Ovary (tissue), 9 donors: Measurements from ENCODE around the gene C1orf198. TPM values are rescaled to one million over a fixed set of nuclear protein-coding genes. Genes with fewer than 3 reads are reported as not detected.

Experiments
- DNase-seq, 5 donors: peaks; one replicate each; pipeline ENCODE4 v3.0.0-alpha.2; 2019 to 2020
- H3K27ac ChIP-seq, 2 donors: fragments of 200-600 bp; one replicate each; pipeline versions ENCODE4 v1.5.1 to v1.8.0; 2019 to 2022
- H3K27me3 ChIP-seq: fragments of 200-600 bp; one replicate; pipeline ENCODE4 v1.8.0; 2022
- H3K36me3 ChIP-seq: fragments of 200-600 bp; sonication (generic); one replicate; pipeline ENCODE4 v1.5.1; 2019
- H3K4me1 ChIP-seq: one replicate; pipeline ENCODE4 v1.8.1; 2013; ENCODE audit warnings: mild to moderate bottlenecking, moderate library complexity; ENCODE audit not compliant: insufficient read depth
- H3K4me3 ChIP-seq: fragments of 200-600 bp; sonication (generic); one replicate; pipeline ENCODE4 v1.5.1; 2017
- H3K9me3 ChIP-seq, 2 donors: fragments of 200-600 bp in 1 of 2; sonication (generic) in 1 of 2; one replicate each; pipeline versions ENCODE4 v1.5.1 to v1.8.1; 2013 to 2019; ENCODE audit warnings: mild to moderate bottlenecking in 1 of 2, moderate library complexity in 1 of 2
- CTCF ChIP-seq, 3 donors: fragments of 450-650 bp in 2 of 3; fragments of 200-600 bp in 1 of 3; IDR thresholded peaks; one replicate each; pipeline versions ENCODE4 v1.5.1 to v1.8.0; 2016 to 2022; ENCODE audit warnings: antibody characterized with exemption in 3 of 3, mild to moderate bottlenecking in 1 of 3
- EP300 ChIP-seq: sonication (generic); formaldehyde crosslinking; IDR thresholded peaks from one replicate; pipeline ENCODE4 v1.6.1; 2017; ENCODE audit warnings: antibody characterized with exemption
- POLR2A ChIP-seq: fragments of 450-650 bp; IDR thresholded peaks from one replicate; pipeline ENCODE4 v1.6.1; 2017; ENCODE audit warnings: antibody characterized with exemption, mild to moderate bottlenecking, moderate library complexity
- WGBS, 3 donors: extraction: QIAGEN DNeasy Blood & Tissue Kit in 1 of 3; methylation state at CpG; one replicate each; pipeline versions ENCODE4 v1.1.5 to v1.1.7; 2013 to 2017; 5-methylcytosine and 5-hydroxymethylcytosine counted together
- intact Hi-C, 4 donors: fragments of 100-400 bp; cut with DNase I; formaldehyde crosslinking; loops; one replicate each; pipeline versions ENCODE4 v1.11.0 to v1.15.1; 2022 to 2023
- polyA plus RNA-seq, 2 donors: library from polyadenylated mRNA; stranded (reverse); fragments of 200-250 nt in 1 of 2; fragments of 350-450 nt in 1 of 2; fragmentation: Illumina TruSeq in 1 of 2; extraction: RNeasy Lipid Tissue Mini Kit (QIAGEN cat#74804) in 1 of 2; gene quantifications; one replicate each; pipeline ENCODE4 v1.2.3, GENCODE V29; 2013 to 2014
- total RNA-seq, 7 donors: library from RNA; depleted of rRNA in 2 of 7; stranded (reverse); fragments of >200 nt in 2 of 7; fragmentation: NEBNext Ultra II Directional in 3 of 7; extraction: Animal tissue kit (Norgen Biotek cat#: 25700) in 3 of 7; gene quantifications; one replicate each; pipeline versions ENCODE4 v1.1.0 to v1.2.4, GENCODE V29; 2016 to 2023
- donor health status: DM: no; HTN: no; CAD: no; lungs with moderate emphysema.
- donor health status: DM: no; HTN: no; CAD: no.
- donor health status: Bipolar disorder and iron deficiency.
- donor health status: DM: yes; HTN: yes; CAD: no.
- donor health status: DM: no; HTN: no; CAD: no.
- donor health status: DM: yes; HTN: yes; CAD: no.

C1orf198 gene
- total and polyA plus RNA-seq, 9 donors, result 34.0 to 60.8 (median 43.4) TPM

GRCh38 chr1:230895452-230895851, 27.1 kb upstream of the C1orf198 start:
- H3K9me3 ChIP-seq, result no peaks in the 10 kb centered on the region
- intact Hi-C loops, result no loop called here
- H3K4me1 ChIP-seq, result peaks cover 2% of the 10 kb centered on the region
- H3K36me3 ChIP-seq, result no peaks in the 10 kb centered on the region
- no peak overlapping the region for H3K4me3 ChIP-seq
- H3K27me3 ChIP-seq, result no peaks in the 10 kb centered on the region
- H3K27ac ChIP-seq, result no peak overlapping the region
- TF ChIP-seq CTCF (IDR thresholded peaks at IDR 0.05) (no peak), POLR2A (no peak), EP300 (no peak)
- WGBS, 3 donors, result 89 to 94% (median 92%) methylated on average over 2 of the region's 2 CpGs
- DNase-seq, result no peak

GRCh38 chr1:230894664-230895063, 26.3 kb upstream of the C1orf198 start:
- H3K36me3 ChIP-seq, result no peaks in the 10 kb centered on the region
- intact Hi-C loops, result no loop called here
- no peaks in the 10 kb centered on the region for H3K27me3 ChIP-seq
- no peak for DNase-seq
- H3K27ac ChIP-seq, result no peak overlapping the region
- TF ChIP-seq POLR2A (no peak), CTCF (IDR thresholded peaks at IDR 0.05) (no peak), EP300 (no peak)
- H3K4me3 ChIP-seq, result no peak overlapping the region
- no peaks in the 10 kb centered on the region for H3K4me1 ChIP-seq
- WGBS, 3 donors, result 87 to 93% (median 90%) methylated on average over 5 of the region's 5 CpGs
- H3K9me3 ChIP-seq, result no peaks in the 10 kb centered on the region

- Histone ChIP-seq H3K27ac (no peak overlapping the region), H3K27me3 (no peaks in the 10 kb centered on the region), H3K36me3 (no peaks in the 10 kb centered on the region), H3K4me1 (no peaks in the 10 kb centered on the region), H3K9me3 (no peaks in the 10 kb centered on the region), H3K4me3 (no peak overlapping the region)
- intact Hi-C loops, result no loop called here
- no peak for TF ChIP-seq CTCF (IDR thresholded peaks at IDR 0.05)
- DNase-seq, result no peak
- WGBS, 3 donors, result 90 to 93% (median 91%) methylated on average over 6 of the region's 6 CpGs
Measured at GRCh38 chr1:230894032-230894431, 25.7 kb upstream of the C1orf198 start.

GRCh38 chr1:230892018-230892491, 23.7 kb upstream of the C1orf198 start:
- intact Hi-C loops, result no loop called here
- Histone ChIP-seq H3K27me3 (no peaks in the 10 kb centered on the region), H3K27ac (no peak overlapping the region), H3K4me3 (no peak overlapping the region), H3K36me3 (no peaks in the 10 kb centered on the region), H3K4me1 (no peaks in the 10 kb centered on the region), H3K9me3 (no peaks in the 10 kb centered on the region)
- DNase-seq, result no peak
- no peak for TF ChIP-seq CTCF (IDR thresholded peaks at IDR 0.05)
- WGBS, 3 donors, result 85 to 92% (median 89%) methylated on average over 6 of the region's 6 CpGs

GRCh38 chr1:230891413-230891812, 23.1 kb upstream of the C1orf198 start:
- intact Hi-C loops, result no loop called here
- Histone ChIP-seq H3K9me3 (no peaks in the 10 kb centered on the region), H3K27me3 (no peaks in the 10 kb centered on the region), H3K4me1 (no peaks in the 10 kb centered on the region), H3K27ac (no peak overlapping the region), H3K36me3 (no peaks in the 10 kb centered on the region), H3K4me3 (no peak overlapping the region)
- TF ChIP-seq EP300, result no peak
- no peak for TF ChIP-seq CTCF (IDR thresholded peaks at IDR 0.05)
- no peak for TF ChIP-seq POLR2A
- no peak for DNase-seq
- 44 to 48% (median 45%) methylated on average over 2 of the region's 2 CpGs for WGBS, 3 donors
